GM21723 (cell line): ENCODE results near the gene IL18BP.

Experiments used
- ATAC-seq: cut with Tn5 transposase; IDR thresholded peaks from one replicate; pipeline ENCODE4 v1.9.1; 2021; ENCODE audit warnings: mild to moderate bottlenecking, moderate library complexity; ENCODE audit not compliant: unreplicated experiment

Gene IL18BP

GRCh38 chr11:71998649-71999310, at the start of gene IL18BP:
TSS of gene IL18BP (plus strand) at chr11:71998909. CDS start at chr11:71999985, 1,076 bp downstream.
- ATAC-seq = peak; percentile 50

DNA sequence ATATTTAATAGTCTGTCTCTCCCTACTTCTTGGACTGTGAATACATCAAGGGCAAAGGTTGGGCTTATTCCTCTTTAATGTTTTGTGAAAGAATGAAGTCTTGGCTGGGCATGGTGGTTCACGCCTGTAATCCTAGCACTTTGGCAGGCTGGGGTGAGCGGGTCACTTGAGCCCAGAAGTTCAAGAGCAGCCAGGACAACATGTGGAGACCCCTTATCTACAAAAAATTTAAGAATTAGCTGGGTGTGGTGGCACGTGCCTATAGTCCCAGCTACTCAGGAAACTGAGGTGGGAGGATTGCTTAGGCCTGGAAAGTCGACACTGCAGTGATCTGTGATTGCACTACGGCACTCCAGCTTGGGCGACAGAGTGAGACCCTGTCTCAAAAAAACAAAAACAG, 49.7 kb upstream of the IL18BP start:
- ATAC-seq = no peak

- no peak for ATAC-seq
These were observed 46.9 kb upstream of the IL18BP start for GRCh38 chr11:71951741-71952310.

DNA sequence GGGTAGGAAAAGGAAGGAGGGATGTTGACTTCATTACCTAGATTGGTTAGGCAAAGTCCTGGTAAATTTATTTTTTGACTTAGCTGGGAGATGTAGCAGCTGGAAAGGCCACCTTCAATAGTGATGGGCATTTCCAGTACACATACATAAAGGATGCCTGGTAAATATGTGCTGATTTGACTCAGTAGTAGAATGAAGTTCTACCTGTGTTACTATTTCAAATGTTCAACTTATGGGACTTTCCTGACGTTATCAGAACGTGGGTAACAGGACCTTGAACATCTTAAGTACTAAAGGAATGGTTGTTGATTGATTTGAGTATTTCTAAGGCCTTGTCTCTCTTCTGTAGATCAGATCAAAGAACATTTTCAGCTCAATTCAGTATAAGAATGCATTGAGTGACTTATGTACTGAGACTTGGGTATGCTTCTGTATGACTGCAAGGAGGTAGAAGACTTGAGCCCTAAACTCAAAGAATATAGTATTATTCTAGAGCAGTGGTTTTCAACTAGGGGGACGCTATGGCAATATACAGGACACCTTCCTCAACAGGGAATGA, 42.7 kb upstream of the IL18BP start:
- no peak for ATAC-seq

DNA sequence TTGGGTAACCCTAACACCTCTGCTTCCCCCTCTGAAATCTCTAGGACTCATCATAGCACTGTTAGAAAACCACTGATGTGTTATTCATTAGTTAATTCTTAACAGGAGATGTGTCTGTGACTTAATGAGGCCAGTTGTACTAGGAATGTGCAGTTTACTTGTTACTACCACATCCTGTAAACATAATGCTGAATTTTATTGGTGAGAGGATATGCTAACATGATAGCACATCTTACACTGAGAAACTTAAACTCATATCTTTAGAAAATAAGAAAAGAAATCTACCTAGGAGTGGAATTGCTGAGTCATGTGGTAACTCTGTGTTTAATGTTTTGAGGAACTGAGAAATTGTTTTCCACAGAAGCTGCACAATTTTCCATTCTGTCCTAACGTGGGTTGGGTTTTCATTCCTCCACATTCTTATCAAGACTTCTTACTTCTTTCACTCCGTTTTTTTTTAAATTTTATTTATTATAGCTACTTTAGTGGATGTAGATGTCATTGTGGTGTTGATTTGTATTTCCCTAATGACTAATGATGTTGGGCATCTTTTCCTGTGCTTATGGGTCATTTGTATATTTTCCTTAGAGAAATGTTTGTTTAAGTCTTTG, 36.2 kb upstream of the IL18BP start:
- peak; percentile 78 for ATAC-seq

- ATAC-seq = no peak
These were observed 35.2 kb upstream of the IL18BP start for GRCh38 chr11:71963468-71963867.

DNA sequence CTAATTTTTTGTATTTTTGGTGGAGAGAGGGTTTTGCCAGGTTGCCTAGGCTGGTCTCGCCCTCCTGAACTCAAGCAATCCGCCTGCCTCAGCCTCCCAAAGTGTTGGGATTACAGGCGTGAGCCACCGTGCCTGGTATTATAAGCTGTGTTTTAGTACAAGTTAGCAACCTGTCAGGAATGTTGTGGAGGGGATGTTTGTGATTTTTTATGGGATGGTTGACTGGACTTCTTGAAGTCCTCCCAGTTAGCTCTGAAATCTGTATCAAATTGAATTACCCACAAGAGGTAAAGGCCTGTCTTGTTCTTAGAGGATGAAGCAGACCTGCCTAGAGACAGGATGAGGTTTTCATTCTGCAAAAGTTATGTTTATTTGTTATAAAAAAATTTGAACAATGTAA, 34.1 kb upstream of the IL18BP start:
- no peak for ATAC-seq

- ATAC-seq = no peak
These were observed 27.0 kb upstream of the IL18BP start for GRCh38 chr11:71971680-71972079.

GRCh38 chr11:71976551-71976950, 22.2 kb upstream of the IL18BP start:
- ATAC-seq = no peak

DNA sequence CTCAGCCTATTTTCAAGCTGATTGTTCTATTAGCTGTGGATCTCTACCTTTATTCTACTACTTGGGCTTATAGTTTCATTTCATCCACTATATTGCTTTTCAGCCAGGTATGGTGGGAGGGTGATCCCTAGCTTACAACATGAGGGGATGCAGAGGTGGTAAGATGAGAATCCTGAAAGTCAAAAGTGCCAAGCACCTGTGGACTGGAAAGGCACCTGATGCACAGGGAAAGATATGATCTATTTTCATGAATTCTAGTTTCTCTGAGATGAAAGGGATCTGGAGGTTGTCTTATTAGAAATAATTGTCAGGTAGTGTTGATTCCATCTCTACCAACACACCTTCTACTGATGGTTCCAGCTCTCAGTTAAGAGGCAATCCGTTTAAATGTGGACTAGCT, 21.6 kb upstream of the IL18BP start:
- ATAC-seq = no peak

DNA sequence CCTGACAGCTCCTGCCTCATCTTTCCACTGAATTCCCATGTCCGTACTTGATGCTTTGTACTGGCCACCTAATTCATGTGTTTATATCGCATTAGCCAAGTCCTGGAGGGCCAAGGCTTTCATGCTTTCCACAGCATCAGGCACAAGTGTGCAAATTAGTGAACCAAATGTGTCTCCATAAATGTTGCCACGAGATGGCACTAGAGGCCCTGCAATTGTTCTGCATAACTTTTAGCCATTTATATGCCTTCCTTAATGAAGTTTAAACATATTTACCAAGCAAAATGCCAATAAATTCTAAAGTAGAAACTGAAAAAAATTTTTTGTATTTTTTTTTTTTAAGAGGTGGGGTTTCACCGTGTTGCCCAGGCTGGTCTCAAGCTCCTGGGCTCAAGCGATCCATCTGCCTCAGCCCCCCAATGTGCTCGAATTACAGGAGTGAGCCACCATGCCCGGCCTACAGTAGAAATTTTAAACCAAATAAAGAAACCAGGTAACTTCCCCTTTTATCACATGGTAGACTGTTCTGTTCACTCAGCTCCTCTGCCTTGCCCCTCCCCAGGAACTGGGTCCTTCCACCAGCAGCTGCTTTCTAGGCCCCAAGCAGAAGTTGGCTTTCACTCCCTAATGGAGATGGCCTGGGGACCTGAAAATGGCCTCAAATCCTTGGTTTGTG, 20.8 kb upstream of the IL18BP start:
- no peak for ATAC-seq

- no peak for ATAC-seq
These were observed 19.6 kb upstream of the IL18BP start for GRCh38 chr11:71979094-71979493.

- ATAC-seq = no peak
These were observed 19.1 kb upstream of the IL18BP start for GRCh38 chr11:71979602-71980001.

DNA sequence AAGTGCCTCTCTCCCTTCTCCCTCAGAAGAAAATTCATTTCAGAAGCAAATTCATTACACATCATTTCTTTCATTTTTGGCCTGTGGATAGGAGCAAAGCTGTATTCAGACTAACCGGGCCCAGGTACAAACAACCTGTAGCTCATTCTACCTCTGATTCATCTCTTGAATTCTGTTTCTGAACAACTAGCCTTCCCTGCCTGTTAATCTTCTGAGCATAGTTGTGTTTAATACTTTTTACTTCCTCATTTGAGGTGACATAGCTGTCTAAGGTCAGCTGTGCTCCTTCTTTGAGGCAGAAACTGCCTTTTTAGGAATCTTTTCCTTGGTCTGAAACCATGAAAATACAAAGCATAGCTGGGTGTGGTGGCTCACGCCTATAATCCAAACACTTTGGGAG, 12.6 kb upstream of the IL18BP start:
- ATAC-seq = no peak

DNA sequence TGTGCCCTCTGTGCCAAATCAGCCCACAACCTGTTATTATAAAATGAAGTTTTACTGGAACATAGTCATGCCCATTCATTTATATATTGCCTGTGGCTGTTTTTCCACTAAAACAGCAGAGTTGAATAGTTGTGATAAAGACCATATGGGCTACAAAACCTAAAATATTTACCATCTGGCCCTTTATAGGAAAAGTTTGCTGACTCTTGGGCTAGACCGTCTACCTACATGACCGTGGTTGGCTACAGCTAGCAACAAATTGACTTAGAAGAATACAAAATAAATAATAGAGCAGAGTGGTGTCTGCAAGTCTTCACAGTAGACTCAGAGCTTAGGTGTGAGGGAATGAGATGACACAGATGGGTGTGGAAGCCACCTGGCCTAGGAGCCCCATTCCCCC, 11.2 kb upstream of the IL18BP start:
- no peak for ATAC-seq

GRCh38 chr11:71988050-71988449, 10.7 kb upstream of the IL18BP start:
- ATAC-seq = no peak

- ATAC-seq = no peak
These were observed 8.0 kb upstream of the IL18BP start for GRCh38 chr11:71990701-71991100.

- ATAC-seq = peak; percentile 64
These were observed 7.2 kb upstream of the IL18BP start for GRCh38 chr11:71991494-71991893.

DNA sequence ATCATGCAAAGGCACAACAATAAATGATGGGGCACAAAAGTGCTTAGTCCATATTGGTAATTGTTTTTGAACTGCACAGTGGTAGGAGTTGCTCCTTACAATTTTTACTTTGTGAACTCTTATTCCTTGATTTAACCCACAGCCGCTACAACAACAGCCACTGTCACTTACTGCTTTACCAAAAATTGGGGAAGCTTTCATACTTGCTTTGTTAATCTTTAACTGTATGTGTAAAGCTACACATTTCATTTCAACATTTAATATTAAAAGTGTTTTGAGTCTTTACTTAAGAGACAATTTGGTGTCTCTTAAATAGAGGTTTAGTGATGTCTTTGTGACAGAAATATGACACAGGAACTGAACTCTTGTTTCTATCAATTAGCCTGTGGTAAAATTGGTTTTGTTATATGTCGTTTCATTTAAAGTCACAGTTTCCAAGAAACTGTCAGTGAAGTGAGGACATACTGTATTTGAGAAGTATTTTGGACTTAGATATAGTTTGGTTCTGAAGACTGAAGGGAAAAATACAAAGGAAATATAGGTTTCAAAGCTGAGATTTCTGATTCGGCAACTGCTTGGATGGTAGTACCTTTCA, 6.5 kb upstream of the IL18BP start:
- ATAC-seq = peak; percentile 20

- no peak for ATAC-seq
These were observed 3.9 kb upstream of the IL18BP start for GRCh38 chr11:71994786-71995185.

DNA sequence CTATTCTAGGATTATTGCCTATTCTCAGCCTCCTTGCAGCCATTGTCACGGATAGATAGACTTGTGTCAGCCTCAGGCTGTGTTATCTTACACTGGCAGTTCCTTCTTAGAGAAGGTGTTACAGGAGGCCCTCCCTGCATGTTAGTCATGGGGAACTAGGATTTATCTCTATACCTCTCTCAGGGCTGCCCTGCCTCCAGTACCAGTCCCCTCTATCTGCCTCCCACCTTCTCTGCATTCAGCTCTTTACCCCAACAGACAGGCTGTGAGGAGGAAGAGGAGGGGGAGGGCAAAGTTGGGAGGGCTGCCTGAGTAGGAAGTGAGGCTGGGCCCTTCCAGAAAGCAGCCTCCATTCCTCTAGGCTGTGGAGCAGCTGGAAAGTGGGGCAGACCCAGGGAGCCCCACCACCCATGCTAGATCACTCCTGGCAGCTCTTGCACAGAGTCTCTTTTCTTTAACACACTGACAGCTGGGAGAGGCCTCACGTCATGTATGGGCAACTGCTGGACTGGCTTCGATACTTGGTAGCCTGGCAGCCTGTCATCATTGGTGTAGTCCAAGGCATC, 2.9 kb upstream of the IL18BP start:
- ATAC-seq = no peak
